GM19397 (cell line): ENCODE data around the gene SOX6.

Experiments
- ATAC-seq: cut with Tn5 transposase; IDR thresholded peaks from one replicate; pipeline ENCODE4 v1.9.1; 2021; ENCODE audit warnings: mild to moderate bottlenecking, moderate library complexity; ENCODE audit not compliant: unreplicated experiment

SOX6 gene

GRCh38 chr11:16011396-16011795, 344.9 kb downstream of the SOX6 start:
- no peak for ATAC-seq

DNA sequence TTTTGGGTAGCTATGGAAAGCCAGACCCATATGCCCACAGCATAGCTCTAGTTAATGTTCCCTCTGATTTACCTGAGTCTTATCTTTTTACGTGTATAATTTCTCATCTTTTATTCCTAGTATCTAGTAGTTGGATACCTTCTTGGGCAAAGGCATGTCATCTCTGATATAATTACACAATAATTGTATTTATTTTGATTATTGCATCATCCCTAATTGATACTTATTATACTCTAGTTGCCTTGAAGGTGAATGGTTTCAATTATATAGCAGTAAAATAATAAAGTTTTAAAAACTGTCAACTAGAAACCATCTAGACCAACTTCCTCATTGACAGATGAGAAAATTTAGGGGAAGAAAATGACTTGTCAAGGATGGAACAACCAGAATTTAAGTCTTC, 347.3 kb downstream of the SOX6 start:
- ATAC-seq = no peak

DNA sequence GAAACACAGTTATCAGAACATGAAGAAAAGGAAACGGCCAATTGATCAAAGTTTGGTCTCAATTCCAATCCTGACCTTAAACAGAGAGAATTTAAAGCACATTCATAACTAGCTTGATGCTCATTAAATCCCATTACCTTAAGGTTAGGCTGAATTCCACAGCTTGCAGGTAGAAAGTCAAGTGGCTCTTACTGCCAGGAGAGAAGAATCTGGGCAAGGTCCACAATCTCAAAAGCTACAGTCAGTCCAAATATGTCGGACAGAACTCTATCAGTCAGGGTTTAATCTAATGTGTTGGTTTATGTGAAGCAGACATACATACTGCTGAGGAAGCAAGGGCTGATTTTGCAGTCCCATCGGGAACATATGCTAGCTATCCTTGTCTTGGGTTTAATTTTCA, 348.8 kb downstream of the SOX6 start:
- no peak for ATAC-seq

DNA sequence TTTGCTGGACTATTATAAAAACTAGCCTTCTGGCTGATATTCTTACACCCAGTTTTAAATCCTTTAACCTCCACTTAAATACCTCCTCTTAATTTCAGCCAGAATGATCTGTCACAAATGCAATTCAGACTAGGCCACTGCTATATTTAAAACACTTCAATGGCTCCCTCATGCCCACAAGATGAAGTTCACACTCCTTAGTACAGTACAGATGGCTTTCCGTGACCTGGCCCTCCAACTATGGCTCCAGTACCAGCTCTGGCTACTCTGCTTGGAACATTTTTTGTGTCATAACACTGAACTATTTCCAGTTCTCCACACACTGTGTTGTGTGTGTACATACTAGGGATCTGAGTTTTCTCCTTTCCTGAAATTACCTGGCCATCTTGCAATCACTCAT, 353.4 kb downstream of the SOX6 start:
- no peak for ATAC-seq

GRCh38 chr11:16001899-16002426, 354.4 kb downstream of the SOX6 start:
- ATAC-seq = no peak

DNA sequence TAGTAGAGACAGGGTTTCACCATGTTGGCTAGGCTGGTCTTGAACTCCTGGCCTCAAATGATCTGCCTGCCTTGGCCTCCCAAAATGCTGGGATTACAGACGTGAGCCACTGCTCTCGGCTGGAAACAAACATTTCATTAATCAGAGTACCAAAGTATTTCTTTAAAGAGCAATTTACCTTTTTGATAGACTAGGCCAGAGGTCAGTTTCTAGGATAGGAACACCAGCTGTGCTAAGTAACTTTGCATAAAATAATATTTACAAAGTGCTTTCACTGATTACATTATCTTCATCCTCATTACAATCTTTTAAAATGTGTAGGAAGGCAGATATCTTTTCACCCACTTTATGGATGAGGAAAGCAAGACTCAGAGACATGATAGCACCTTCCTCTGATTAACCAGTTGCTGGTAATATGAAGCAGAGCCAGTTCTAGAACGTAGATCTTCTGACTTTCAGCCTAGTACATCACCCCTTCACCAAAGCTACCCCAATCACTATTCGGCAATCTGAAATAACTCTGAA, 355.2 kb downstream of the SOX6 start:
- ATAC-seq = no peak

GRCh38 chr11:16000065-16000464, 356.3 kb downstream of the SOX6 start:
- ATAC-seq = no peak

DNA sequence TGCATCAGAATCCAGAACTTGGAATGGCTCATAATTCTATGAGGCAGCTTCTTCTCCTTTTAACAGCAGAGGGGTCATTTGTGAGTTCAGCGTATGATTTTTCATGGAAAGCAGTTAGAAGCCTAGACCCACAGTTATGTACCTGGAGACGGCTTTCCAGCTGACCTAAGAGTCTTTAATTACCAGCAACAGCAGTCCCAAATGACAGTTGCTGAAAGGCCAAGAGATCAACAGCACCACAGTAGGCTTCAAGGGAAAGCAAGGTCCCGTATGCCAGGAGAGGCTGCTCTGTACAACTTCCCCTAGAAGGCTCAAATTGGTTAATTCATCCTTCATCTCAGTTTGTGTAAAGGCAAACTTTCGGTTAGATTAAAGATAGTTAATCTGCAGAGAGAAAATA, 363.0 kb downstream of the SOX6 start:
- ATAC-seq = no peak

DNA sequence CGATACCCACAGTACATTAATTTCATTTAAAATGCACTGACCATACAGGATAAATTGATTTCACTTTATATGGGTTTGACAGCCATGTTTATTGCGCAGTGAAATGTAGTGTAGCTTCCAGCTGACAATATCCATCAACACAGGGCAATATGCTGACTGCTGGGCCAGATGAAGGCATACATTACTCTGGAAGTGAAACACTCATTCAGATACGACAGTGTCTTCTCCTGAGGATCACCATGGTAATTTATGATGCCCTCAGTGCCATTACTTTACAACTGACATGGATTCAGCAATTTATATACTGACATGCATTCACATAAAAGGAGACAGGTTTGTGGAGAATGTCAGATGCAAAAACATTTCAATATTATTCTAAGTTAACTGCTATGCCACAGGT, 365.1 kb downstream of the SOX6 start:
- no peak for ATAC-seq

GRCh38 chr11:15989685-15990084, 366.7 kb downstream of the SOX6 start:
- no peak for ATAC-seq

GRCh38 chr11:15988693-15989231, 367.6 kb downstream of the SOX6 start:
- no peak for ATAC-seq

- no peak for ATAC-seq
Observed at GRCh38 chr11:15988016-15988550, 368.3 kb downstream of the SOX6 start.

DNA sequence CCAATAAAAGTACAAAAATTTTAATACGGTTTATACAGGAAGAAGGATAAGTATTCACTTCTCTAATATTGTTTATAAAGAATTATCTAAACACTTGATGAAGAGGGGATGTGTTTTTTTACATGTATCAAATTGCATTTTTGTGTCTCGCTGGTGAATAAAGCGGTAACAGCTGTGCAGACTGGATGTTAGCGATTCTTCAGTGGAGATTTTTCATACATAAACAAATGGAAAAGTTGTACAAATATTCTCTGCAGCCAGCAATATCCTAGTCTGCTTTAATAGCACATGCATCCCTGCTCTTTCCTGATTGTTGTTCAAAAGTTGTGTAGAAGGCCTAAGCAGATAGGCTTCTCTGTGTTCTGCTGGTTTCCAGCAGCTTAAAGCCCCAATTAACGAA, 369.3 kb downstream of the SOX6 start:
- ATAC-seq = no peak

GRCh38 chr11:15985860-15986139, 370.5 kb downstream of the SOX6 start:
- ATAC-seq = no peak

GRCh38 chr11:15985127-15985859, 371.1 kb downstream of the SOX6 start:
- no peak for ATAC-seq

DNA sequence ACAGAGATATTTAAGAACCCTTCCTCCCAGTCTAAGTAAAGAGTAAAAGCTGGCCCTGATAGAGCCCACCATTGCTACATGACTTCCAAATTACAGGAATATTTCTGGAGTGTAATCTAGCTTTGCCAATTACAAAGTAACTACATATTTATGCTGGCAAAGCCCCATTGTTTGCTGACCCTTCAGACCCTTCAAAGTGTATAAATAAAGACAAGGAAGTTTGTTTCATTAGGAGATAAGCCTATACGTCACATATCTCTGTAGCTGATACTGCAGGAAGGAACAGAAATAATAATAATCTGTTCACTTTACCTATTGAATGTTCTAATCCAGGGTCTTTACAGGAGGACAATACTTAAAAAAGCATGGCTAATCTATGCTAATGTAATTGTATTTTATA, 375.1 kb downstream of the SOX6 start:
- ATAC-seq = no peak

GRCh38 chr11:15977116-15977515, 379.2 kb downstream of the SOX6 start:
- ATAC-seq = no peak

DNA sequence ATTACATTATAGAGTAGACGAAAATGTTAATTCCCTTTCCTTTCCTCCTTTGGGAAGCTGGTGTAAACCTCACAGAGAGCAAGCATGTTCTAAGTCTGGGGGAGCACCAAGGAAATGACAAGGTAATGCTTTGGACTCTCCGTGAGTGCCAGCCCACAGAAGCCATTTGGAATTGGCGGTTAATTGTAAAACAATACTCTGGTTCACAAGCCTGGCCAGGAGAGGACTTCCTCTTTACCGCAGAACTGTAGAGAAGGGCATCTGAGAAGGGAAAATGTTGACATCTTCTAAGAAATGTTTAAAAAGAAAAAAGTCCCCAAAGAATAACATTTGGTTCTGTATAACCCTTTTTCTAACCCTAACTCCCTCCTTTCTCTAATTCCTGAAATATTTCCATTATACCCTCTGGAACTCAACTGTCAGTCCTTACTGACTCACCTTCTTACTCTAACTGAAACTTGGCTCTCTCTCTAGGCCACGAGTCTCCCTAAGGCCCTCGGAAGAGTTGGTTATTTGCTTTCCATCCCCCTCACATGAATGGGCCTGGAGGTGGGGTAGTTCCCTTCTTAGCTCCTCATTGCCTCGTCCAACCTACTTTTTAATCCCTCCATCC, 379.8 kb downstream of the SOX6 start:
- no peak for ATAC-seq

GRCh38 chr11:15975742-15976141, 380.6 kb downstream of the SOX6 start:
- no peak for ATAC-seq

- ATAC-seq = no peak
Observed at GRCh38 chr11:15972838-15973237, 383.5 kb downstream of the SOX6 start.

- ATAC-seq = no peak
Observed at GRCh38 chr11:15971215-15971546, 385.2 kb downstream of the SOX6 start.
